ENCODE measurements around the gene WDR86. TPM values are rescaled to one million over a fixed set of nuclear protein-coding genes. Genes with fewer than 3 reads are reported as not detected.
A peak's percentile ranks its signal among the peaks of the same experiment; 100 is the strongest.

Gene WDR86
- polyA plus RNA-seq, 1 experiment: 0.04 TPM

GRCh38 chr7:151430391-151431205, 20.8 kb upstream of the WDR86 start:
- CTCF ChIA-PET: no interaction called here
- Histone ChIP-seq H3K36me3 (ENCODE audit: control insufficient read depth, insufficient read depth, low read length) (no peaks in the 10 kb centered on the region), H3K27me3 (ENCODE audit: control insufficient read depth, insufficient read depth, low read length) (peaks cover 1% of the 10 kb centered on the region; the same call in 1 of the 2 replicates), H3K4me3 (ENCODE audit: low read depth, low read length) (no peak overlapping the region)
- POLR2A ChIA-PET: no interaction called here
- TF ChIP-seq, protein P1, sequence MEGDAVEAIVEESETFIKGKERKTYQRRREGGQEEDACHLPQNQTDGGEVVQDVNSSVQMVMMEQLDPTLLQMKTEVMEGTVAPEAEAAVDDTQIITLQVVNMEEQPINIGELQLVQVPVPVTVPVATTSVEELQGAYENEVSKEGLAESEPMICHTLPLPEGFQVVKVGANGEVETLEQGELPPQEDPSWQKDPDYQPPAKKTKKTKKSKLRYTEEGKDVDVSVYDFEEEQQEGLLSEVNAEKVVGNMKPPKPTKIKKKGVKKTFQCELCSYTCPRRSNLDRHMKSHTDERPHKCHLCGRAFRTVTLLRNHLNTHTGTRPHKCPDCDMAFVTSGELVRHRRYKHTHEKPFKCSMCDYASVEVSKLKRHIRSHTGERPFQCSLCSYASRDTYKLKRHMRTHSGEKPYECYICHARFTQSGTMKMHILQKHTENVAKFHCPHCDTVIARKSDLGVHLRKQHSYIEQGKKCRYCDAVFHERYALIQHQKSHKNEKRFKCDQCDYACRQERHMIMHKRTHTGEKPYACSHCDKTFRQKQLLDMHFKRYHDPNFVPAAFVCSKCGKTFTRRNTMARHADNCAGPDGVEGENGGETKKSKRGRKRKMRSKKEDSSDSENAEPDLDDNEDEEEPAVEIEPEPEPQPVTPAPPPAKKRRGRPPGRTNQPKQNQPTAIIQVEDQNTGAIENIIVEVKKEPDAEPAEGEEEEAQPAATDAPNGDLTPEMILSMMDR (IDR thresholded peaks at IDR 0.05; ENCODE audit: insufficient read depth, low read depth, low read length): no peak
- no peak for DNase-seq (ENCODE audit: low read depth)

DNA sequence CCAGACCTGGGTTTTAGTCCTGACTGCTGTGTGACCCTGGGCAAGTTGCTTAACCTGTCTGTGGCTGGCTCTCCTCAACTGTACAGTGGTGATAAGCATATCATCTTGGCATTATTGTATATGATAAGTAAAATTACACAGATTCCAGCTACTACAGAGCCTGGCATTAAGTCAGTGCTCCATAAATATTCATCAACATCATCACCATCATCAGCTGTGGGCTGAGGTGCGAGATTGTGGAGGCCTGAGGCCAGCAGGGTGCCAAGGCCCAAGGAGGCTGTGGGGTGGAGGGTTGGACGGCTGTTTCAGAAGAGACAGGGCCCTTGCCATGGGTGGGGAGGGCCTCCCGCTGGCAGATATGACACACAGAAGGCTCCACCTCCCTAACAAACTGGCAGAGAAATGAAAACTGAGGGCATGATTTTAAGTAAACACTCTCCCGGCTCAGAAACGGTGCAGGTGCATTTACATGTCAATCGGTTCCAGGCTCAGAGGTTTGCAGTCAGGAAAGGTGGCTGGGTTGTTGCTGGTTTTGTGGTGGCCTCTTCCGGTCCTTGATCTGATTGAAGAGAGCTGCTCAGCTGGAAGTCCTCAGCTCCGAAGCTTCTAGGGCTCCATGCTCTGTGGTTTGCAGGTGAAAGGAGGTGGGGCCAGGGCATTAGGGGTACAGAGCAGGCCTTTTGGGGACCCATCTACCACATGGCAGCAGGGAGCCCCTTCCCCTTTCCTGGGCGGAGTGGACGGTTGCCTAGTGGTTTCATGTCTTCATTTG, 19.9 kb upstream of the WDR86 start:
- TF ChIP-seq, protein P1 (IDR thresholded peaks at IDR 0.05; ENCODE audit: insufficient read depth, low read depth, low read length): no peak
- ChIA-PET POLR2A (no interaction called here), CTCF (interaction anchor here (0.6 kb wide), 1 partner anchor 14 kb away, joined by 4 read pairs; no protein-coding TSS in a partner anchor)
- no peak overlapping the region for H3K4me3 ChIP-seq (ENCODE audit: low read depth, low read length)
- H3K27me3 ChIP-seq (ENCODE audit: control insufficient read depth, insufficient read depth, low read length): peaks cover 1% of the 10 kb centered on the region; the same call in 1 of the 2 replicates
- DNase-seq (ENCODE audit: low read depth): no peak
- H3K36me3 ChIP-seq (ENCODE audit: control insufficient read depth, insufficient read depth, low read length): no peaks in the 10 kb centered on the region

GRCh38 chr7:151429237-151429559, 19.4 kb upstream of the WDR86 start:
- TF ChIP-seq, protein P1 (IDR thresholded peaks at IDR 0.05; ENCODE audit: insufficient read depth, low read depth, low read length): no peak
- peaks cover 1% of the 10 kb centered on the region; the same call in 1 of the 2 replicates for H3K27me3 ChIP-seq (ENCODE audit: control insufficient read depth, insufficient read depth, low read length)
- no peaks in the 10 kb centered on the region for H3K36me3 ChIP-seq (ENCODE audit: control insufficient read depth, insufficient read depth, low read length)
- ChIA-PET POLR2A (interaction anchor here (1.2 kb wide), 1 partner anchor 31 kb away, joined by 3 read pairs; no protein-coding TSS in a partner anchor), CTCF (interaction anchor here (1.3 to 1.4 kb wide), 2 partner anchors 8 to 20 kb away, joined by 4 to 8 read pairs; no protein-coding TSS in a partner anchor)
- H3K4me3 ChIP-seq (ENCODE audit: low read depth, low read length): no peak overlapping the region
- no peak for DNase-seq (ENCODE audit: low read depth)

DNA sequence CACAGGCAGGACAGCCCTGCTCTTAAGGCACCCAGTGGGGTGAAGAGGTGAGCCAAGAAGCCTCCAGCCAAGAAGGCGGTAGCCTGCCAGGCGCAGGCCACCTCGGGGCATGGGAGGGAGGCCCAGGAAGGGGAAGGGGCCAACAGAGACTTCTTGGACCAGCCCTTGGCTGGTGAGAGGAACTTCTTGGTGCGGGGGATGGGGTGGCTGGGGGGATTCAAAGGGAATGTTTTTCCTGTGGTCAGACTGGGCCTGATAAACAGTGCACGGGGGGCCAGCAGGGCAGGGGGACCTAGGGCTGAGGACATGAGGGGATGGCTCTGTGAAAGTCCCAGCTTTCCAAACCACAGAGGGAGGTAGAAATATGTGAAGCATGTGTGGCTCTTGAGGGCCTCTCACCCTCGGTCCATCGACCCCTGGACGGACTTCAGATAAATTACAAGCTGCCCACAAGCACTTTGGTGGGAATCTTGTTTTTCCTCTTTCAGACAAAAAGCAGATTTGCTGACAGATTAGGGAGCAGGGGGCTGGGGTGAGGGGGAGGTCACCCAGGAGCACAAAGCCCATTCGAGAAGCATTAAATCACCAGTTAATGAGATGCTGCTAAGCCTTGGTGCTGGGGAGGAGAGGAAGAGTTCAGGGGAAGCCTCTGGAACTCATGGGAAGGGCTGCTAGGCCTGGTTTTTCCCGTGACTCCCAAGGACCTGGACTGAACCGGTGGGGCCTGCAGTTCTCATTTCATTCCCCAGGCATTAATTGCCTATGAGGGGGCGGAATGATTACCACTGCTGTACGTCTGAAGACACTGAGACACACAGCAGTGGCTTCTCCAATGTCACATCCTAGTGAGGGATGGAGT, 18.8 kb upstream of the WDR86 start:
- no peaks in the 10 kb centered on the region for H3K36me3 ChIP-seq (ENCODE audit: control insufficient read depth, insufficient read depth, low read length)
- peaks cover 1% of the 10 kb centered on the region; the same call in 1 of the 2 replicates for H3K27me3 ChIP-seq (ENCODE audit: control insufficient read depth, insufficient read depth, low read length)
- no peak overlapping the region for H3K4me3 ChIP-seq (ENCODE audit: low read depth, low read length)
- CTCF ChIA-PET: interaction anchor here (1.3 to 1.4 kb wide), 2 partner anchors 8 to 21 kb away, joined by 4 to 8 read pairs; no protein-coding TSS in a partner anchor
- TF ChIP-seq, protein P1 (IDR thresholded peaks at IDR 0.05; ENCODE audit: insufficient read depth, low read depth, low read length): no peak
- POLR2A ChIA-PET: interaction anchor here (1.2 kb wide), 1 partner anchor 31 kb away, joined by 3 read pairs; no protein-coding TSS in a partner anchor
- DNase-seq (ENCODE audit: low read depth): peak; percentile 84
